OCI-LY3 (cell line): ENCODE measurements around the gene ALPG.

Experiments
- H2AFZ ChIP-seq: fragments of 200-600, 300-600 bp; shearing (Covaris generic); 2 replicates; pipeline ENCODE4 v1.6.0; 2014; ENCODE audit warnings: antibody characterized with exemption, low read depth, low read length
- H3K27ac ChIP-seq: fragments of 200-600, 300-600 bp; sonication (generic); 2 replicates; pipeline ENCODE4 v1.5.1; 2014; ENCODE audit warnings: mild to moderate bottlenecking, low read length, moderate library complexity, mixed read lengths
- H3K27me3 ChIP-seq: fragments of 200-600, 300-600 bp; sonication (generic); 2 replicates; pipeline ENCODE4 v1.6.1; 2014; ENCODE audit warnings: low read depth, low read length, mixed read lengths
- H3K36me3 ChIP-seq: fragments of 200-600, 300-600 bp; sonication (generic); replicated peaks from 2 replicates; pipeline ENCODE3; 2014; ENCODE audit warnings: low read depth, low read length, mixed read lengths
- H3K4me1 ChIP-seq: fragments of 300-600, 200-600 bp; sonication (generic); 2 replicates; pipeline ENCODE4 v1.6.1; 2014; ENCODE audit warnings: low read length, mixed read lengths
- H3K4me2 ChIP-seq: fragments of 200-600, 300-600 bp; sonication (generic); 2 replicates; pipeline ENCODE4 v1.6.1; 2014; ENCODE audit warnings: low read length, mixed read lengths
- H3K4me3 ChIP-seq: fragments of 300-600, 200-600 bp; sonication (generic); 2 replicates; pipeline ENCODE4 v1.5.1; 2014; ENCODE audit warnings: antibody characterized with exemption, mild to moderate bottlenecking, low read length, moderate library complexity
- H3K79me2 ChIP-seq: fragments of 300-600, 200-600 bp; shearing (Covaris generic); 2 replicates; pipeline ENCODE4 v1.6.1; 2014; ENCODE audit warnings: mild to moderate bottlenecking, low read length, mixed read lengths
- H3K9ac ChIP-seq: fragments of 300-600, 200-600 bp; shearing (Covaris generic); 2 replicates; pipeline ENCODE4 v1.6.0; 2014; ENCODE audit warnings: mild to moderate bottlenecking, low read length, moderate library complexity
- H3K9me3 ChIP-seq: fragments of 200-600, 300-600 bp; shearing (Covaris generic); 2 replicates; pipeline ENCODE4 v1.6.1; 2014; ENCODE audit warnings: low read length, mixed read lengths; ENCODE audit not compliant: insufficient read depth
- H4K20me1 ChIP-seq: fragments of 200-600, 300-600 bp; sonication (generic); 2 replicates; pipeline ENCODE4 v1.6.1; 2016; ENCODE audit warnings: low read length, mixed read lengths; ENCODE audit not compliant: insufficient read depth
- CTCF ChIP-seq: fragments of 200-600, 300-600 bp; sonication (generic); IDR thresholded peaks from 2 replicates; pipeline ENCODE4 v1.5.1; 2014; ENCODE audit warnings: antibody characterized with exemption, low read length, low read depth
- EZH2phosphoT487 ChIP-seq: fragments of 200-600 bp; shearing (Covaris generic); IDR thresholded peaks from 2 replicates; pipeline ENCODE4 v1.6.1; 2018; ENCODE audit warnings: antibody characterized with exemption, mixed run types, low read depth

Gene ALPG

GRCh38 chr2:232459419-232460035 lies 52.9 kb downstream of the ALPG start:
- no peak for TF ChIP-seq CTCF
- TF ChIP-seq EZH2phosphoT487, result no peak
- Histone ChIP-seq H3K4me3 (no peak overlapping the region), H2AFZ (no peak overlapping the region), H3K36me3 (no peaks in the 10 kb centered on the region), H4K20me1 (no peaks in the 10 kb centered on the region), H3K79me2 (no peaks in the 10 kb centered on the region), H3K9ac (no peak overlapping the region), H3K4me1 (no peaks in the 10 kb centered on the region), H3K9me3 (no peaks in the 10 kb centered on the region), H3K27me3 (no peaks in the 10 kb centered on the region), H3K27ac (no peak overlapping the region), H3K4me2 (no peak overlapping the region)

- no peak overlapping the region for H2AFZ ChIP-seq
- H3K4me3 ChIP-seq, result no peak overlapping the region
- no peaks in the 10 kb centered on the region for H3K9me3 ChIP-seq
- no peak overlapping the region for H3K27ac ChIP-seq
- no peaks in the 10 kb centered on the region for H3K79me2 ChIP-seq
- H3K9ac ChIP-seq, result no peak overlapping the region
- no peaks in the 10 kb centered on the region for H4K20me1 ChIP-seq
- TF ChIP-seq EZH2phosphoT487, result no peak
- TF ChIP-seq CTCF, result no peak
- no peaks in the 10 kb centered on the region for H3K27me3 ChIP-seq
- no peaks in the 10 kb centered on the region for H3K4me1 ChIP-seq
- H3K36me3 ChIP-seq, result no peaks in the 10 kb centered on the region
- H3K4me2 ChIP-seq, result no peak overlapping the region
Measured at GRCh38 chr2:232460171-232460570, 53.5 kb downstream of the ALPG start.
